ENCODE measurements around the gene PAPOLB. TPM values are rescaled to one million over a fixed set of nuclear protein-coding genes. Genes with fewer than 3 reads are reported as not detected.

Gene PAPOLB
- total RNA-seq, 2 experiments from 2014 or later, result not detected

- ATAC-seq (ENCODE audit: poor library complexity) (no peak), DNase-seq (no peak)
- Histone ChIP-seq H3K27me3 (ENCODE audit: control insufficient read depth in 1 of 2, insufficient read depth in 2 of 2, low read length in 2 of 2) (peaks cover 5 to 12% of the 10 kb centered on the region in 2 experiments), H3K4me3 (ENCODE audit: low read length) (no peak overlapping the region), H3K36me3 (ENCODE audit: insufficient read depth, low read length) (no peaks in the 10 kb centered on the region), H3K27ac (ENCODE audit: low read depth in 1 of 2, low read length in 2 of 2) (no peak overlapping the region), H3K9me3 (ENCODE audit: control insufficient read depth in 1 of 2, insufficient read depth in 1 of 2, low read length in 2 of 2) (no peaks in the 10 kb centered on the region), H3K4me1 (ENCODE audit: insufficient read depth, low read length) (peaks cover 4% of the 10 kb centered on the region)
- no peaks in the 10 kb centered on the region for H3K9me3 Mint-ChIP-seq
- TF ChIP-seq, protein P1, sequence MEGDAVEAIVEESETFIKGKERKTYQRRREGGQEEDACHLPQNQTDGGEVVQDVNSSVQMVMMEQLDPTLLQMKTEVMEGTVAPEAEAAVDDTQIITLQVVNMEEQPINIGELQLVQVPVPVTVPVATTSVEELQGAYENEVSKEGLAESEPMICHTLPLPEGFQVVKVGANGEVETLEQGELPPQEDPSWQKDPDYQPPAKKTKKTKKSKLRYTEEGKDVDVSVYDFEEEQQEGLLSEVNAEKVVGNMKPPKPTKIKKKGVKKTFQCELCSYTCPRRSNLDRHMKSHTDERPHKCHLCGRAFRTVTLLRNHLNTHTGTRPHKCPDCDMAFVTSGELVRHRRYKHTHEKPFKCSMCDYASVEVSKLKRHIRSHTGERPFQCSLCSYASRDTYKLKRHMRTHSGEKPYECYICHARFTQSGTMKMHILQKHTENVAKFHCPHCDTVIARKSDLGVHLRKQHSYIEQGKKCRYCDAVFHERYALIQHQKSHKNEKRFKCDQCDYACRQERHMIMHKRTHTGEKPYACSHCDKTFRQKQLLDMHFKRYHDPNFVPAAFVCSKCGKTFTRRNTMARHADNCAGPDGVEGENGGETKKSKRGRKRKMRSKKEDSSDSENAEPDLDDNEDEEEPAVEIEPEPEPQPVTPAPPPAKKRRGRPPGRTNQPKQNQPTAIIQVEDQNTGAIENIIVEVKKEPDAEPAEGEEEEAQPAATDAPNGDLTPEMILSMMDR (IDR thresholded peaks at IDR 0.05), result no peak
- no peak overlapping the region for H3K4me3 Mint-ChIP-seq
- ChIA-PET CTCF (no interaction called here), POLR2A (no interaction called here)
- H3K27me3 Mint-ChIP-seq, result peaks cover 17% of the 10 kb centered on the region
- no peaks in the 10 kb centered on the region for H3K36me3 Mint-ChIP-seq (ENCODE audit: low read depth)
- no peaks in the 10 kb centered on the region for H3K4me1 Mint-ChIP-seq (ENCODE audit: low read depth)
- no peak overlapping the region for H3K27ac Mint-ChIP-seq
- intact Hi-C loops (cut with DNase I, micrococcal nuclease), result no loop called here
Observed at GRCh38 chr7:4842319-4843064, 19.3 kb downstream of the PAPOLB start.

- Histone ChIP-seq H3K36me3 (ENCODE audit: insufficient read depth, low read length) (no peaks in the 10 kb centered on the region), H3K4me1 (ENCODE audit: insufficient read depth, low read length) (peaks cover 4% of the 10 kb centered on the region), H3K4me3 (ENCODE audit: low read length) (no peak overlapping the region), H3K27ac (ENCODE audit: low read depth in 1 of 2, low read length in 2 of 2) (no peak overlapping the region), H3K27me3 (ENCODE audit: control insufficient read depth in 1 of 2, insufficient read depth in 2 of 2, low read length in 2 of 2) (peaks cover 5 to 12% of the 10 kb centered on the region in 2 experiments), H3K9me3 (ENCODE audit: control insufficient read depth in 1 of 2, insufficient read depth in 1 of 2, low read length in 2 of 2) (no peaks in the 10 kb centered on the region)
- no peak overlapping the region for H3K4me3 Mint-ChIP-seq
- peaks cover 17% of the 10 kb centered on the region for H3K27me3 Mint-ChIP-seq
- POLR2A ChIA-PET, result no interaction called here
- TF ChIP-seq, protein P1 (IDR thresholded peaks at IDR 0.05), result no peak
- ATAC-seq (ENCODE audit: poor library complexity) (no peak), DNase-seq (no peak)
- H3K4me1 Mint-ChIP-seq (ENCODE audit: low read depth), result no peaks in the 10 kb centered on the region
- CTCF ChIA-PET, result no interaction called here
- H3K27ac Mint-ChIP-seq, result no peak overlapping the region
- H3K9me3 Mint-ChIP-seq, result no peaks in the 10 kb centered on the region
- H3K36me3 Mint-ChIP-seq (ENCODE audit: low read depth), result no peaks in the 10 kb centered on the region
- intact Hi-C loops (cut with DNase I, micrococcal nuclease), result no loop called here
Observed at GRCh38 chr7:4841836-4842235, 20.0 kb downstream of the PAPOLB start.

DNA sequence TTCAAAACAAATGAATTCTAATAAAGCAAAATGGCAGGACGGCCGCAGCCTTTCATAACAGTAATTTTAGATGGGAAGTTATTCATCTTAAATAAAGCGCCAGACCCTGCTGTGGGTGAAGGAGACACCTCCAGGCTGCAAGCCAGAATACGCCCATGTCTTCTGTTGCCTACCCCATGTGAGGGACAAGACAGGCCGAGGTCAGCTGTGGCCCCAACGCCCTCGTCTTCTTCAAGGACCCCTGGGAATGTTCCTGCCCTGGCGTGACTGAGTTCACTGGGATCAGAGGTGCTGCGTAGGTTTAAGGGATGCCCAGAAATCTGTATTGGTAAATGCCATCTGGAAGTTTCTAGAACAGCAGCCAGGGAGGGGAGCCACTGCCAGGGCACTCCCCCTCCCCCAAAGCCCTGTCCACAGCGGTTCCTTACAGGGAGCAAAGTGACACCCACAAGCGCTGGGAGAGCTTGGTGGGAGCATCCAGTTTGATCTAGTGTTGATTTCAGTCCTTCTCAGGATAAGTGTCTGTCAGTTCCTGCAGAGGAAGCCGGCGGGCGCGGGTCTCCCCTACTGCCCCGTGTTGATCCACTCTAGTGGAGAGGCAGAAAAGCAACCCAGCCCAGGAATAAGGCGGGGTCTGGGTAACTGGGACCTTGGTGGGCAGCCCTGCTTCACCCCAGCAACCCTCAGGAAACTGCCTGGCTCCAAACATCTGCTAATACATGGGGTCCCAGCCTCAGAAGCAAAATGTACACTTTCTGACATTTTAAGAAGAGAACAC lies 20.6 kb downstream of the PAPOLB start:
- H3K4me1 Mint-ChIP-seq (ENCODE audit: low read depth), result no peaks in the 10 kb centered on the region
- H3K9me3 ChIP-seq (ENCODE audit: control insufficient read depth in 1 of 2, insufficient read depth in 1 of 2, low read length in 2 of 2), result no peaks in the 10 kb centered on the region
- no peak overlapping the region for H3K27ac ChIP-seq (ENCODE audit: low read depth in 1 of 2, low read length in 2 of 2)
- no peak for ATAC-seq (ENCODE audit: poor library complexity)
- ChIA-PET POLR2A (no interaction called here), CTCF (no interaction called here)
- H3K4me1 ChIP-seq (ENCODE audit: insufficient read depth, low read length), result peaks cover 4% of the 10 kb centered on the region
- H3K27me3 ChIP-seq (ENCODE audit: control insufficient read depth in 1 of 2, insufficient read depth in 2 of 2, low read length in 2 of 2), result peaks cover 5 to 12% of the 10 kb centered on the region in 2 experiments
- DNase-seq, result no peak
- H3K27ac Mint-ChIP-seq, result no peak overlapping the region
- no peak overlapping the region for H3K4me3 ChIP-seq (ENCODE audit: low read length)
- H3K4me3 Mint-ChIP-seq, result no peak overlapping the region
- H3K9me3 Mint-ChIP-seq, result no peaks in the 10 kb centered on the region
- H3K27me3 Mint-ChIP-seq, result peaks cover 17% of the 10 kb centered on the region
- H3K36me3 ChIP-seq (ENCODE audit: insufficient read depth, low read length), result no peaks in the 10 kb centered on the region
- no peaks in the 10 kb centered on the region for H3K36me3 Mint-ChIP-seq (ENCODE audit: low read depth)
- TF ChIP-seq, protein P1 (IDR thresholded peaks at IDR 0.05), result no peak
- intact Hi-C loops (cut with DNase I, micrococcal nuclease), result no loop called here

All from CD4-positive, alpha-beta T cell (primary cell).